Testis (tissue), 3 donors: ENCODE data around the gene TTBK2. TPM values are rescaled to one million over a fixed set of nuclear protein-coding genes. Genes with fewer than 3 reads are reported as not detected.
"Not testable (repeated sequence)": the region's sequence is repeated elsewhere in the genome, so short reads cannot be mapped to it uniquely, and the experiment has no call there.

Experiments used
- DNase-seq: peaks from one replicate; pipeline ENCODE4 v3.0.0-alpha.2; 2019
- H3K27ac ChIP-seq, 2 donors: fragments of 200-600 bp; sonication (generic); one replicate each; pipeline ENCODE4 v1.5.1; 2019
- H3K27me3 ChIP-seq: fragments of 200-600 bp; sonication (generic); one replicate; pipeline ENCODE4 v1.5.1; 2019
- H3K36me3 ChIP-seq: fragments of 200-600 bp; sonication (generic); one replicate; pipeline ENCODE4 v1.5.1; 2017; ENCODE audit warnings: low read depth; ENCODE audit errors: missing control alignments
- H3K4me1 ChIP-seq: fragments of 200-600 bp; sonication (generic); one replicate; pipeline ENCODE4 v1.5.1; 2019
- H3K4me3 ChIP-seq, 2 donors: fragments of 200-600 bp; sonication (generic); one replicate each; pipeline ENCODE4 v1.5.1; 2017 to 2019
- H3K9me3 ChIP-seq: fragments of 200-600 bp; sonication (generic); one replicate; pipeline ENCODE4 v1.5.1; 2017
- CTCF ChIP-seq, 3 experiments: fragments of 450-650 bp in 2 of 3; fragments of 200-600 bp in 1 of 3; sonication (generic) in 1 of 3; IDR thresholded peaks; one replicate each; pipeline ENCODE4 v1.5.1; 2016 to 2019; ENCODE audit warnings: antibody characterized with exemption in 3 of 3, mild to moderate bottlenecking in 2 of 3, moderate library complexity in 1 of 3
- POLR2A ChIP-seq: fragments of 450-650 bp; IDR thresholded peaks from one replicate; pipeline ENCODE4 v1.6.1; 2017; ENCODE audit warnings: antibody characterized with exemption, mild to moderate bottlenecking, moderate library complexity
- WGBS, 2 donors: methylation state at CpG; one replicate each; pipeline ENCODE4 v1.1.5; 2018; 5-methylcytosine and 5-hydroxymethylcytosine counted together
- intact Hi-C: fragments of 100-400 bp; cut with DNase I; formaldehyde crosslinking; loops from one replicate; pipeline ENCODE4 v1.15.1; 2023; ENCODE audit warnings: low total_unique reads
- polyA plus RNA-seq: library from polyadenylated mRNA; stranded (reverse); fragments of 350-450 nt; fragmentation: Illumina TruSeq; extraction: RNeasy Lipid Tissue Mini Kit (QIAGEN cat#74804); gene quantifications from one replicate; pipeline ENCODE4 v1.2.3, GENCODE V29; 2014; ENCODE audit warnings: low read depth, low replicate concordance; ENCODE audit not compliant: insufficient read depth
- total RNA-seq, 2 donors: library from RNA; depleted of rRNA; stranded (reverse); fragments of >200 nt; gene quantifications; one replicate each; pipeline ENCODE4 v1.2.3, GENCODE V29; 2016

The TTBK2 gene
- total and polyA plus RNA-seq, 3 donors from 2014 or later, result 37.0 to 80.8 (median 53.7) TPM

GRCh38 chr15:42782716-42783115 lies 137.9 kb downstream of the TTBK2 start:
- Histone ChIP-seq H3K27me3 (no peaks in the 10 kb centered on the region), H3K36me3 (no peaks in the 10 kb centered on the region), H3K4me1 (no peaks in the 10 kb centered on the region), H3K27ac (no peak overlapping the region), H3K9me3 (no peaks in the 10 kb centered on the region), H3K4me3 (no peak overlapping the region)
- DNase-seq, result no peak
- intact Hi-C loops, result no loop called here
- TF ChIP-seq POLR2A, result no peak
- TF ChIP-seq CTCF (IDR thresholded peaks at IDR 0.05), result no peak
- 95 to 96% methylated on average over 4 of the region's 4 CpGs for WGBS, 2 donors

GRCh38 chr15:42775416-42775815 lies 145.2 kb downstream of the TTBK2 start:
- Histone ChIP-seq H3K4me3 (no peak overlapping the region), H3K4me1 (no peaks in the 10 kb centered on the region), H3K9me3 (no peaks in the 10 kb centered on the region), H3K27me3 (no peaks in the 10 kb centered on the region), H3K36me3 (no peaks in the 10 kb centered on the region), H3K27ac (no peak overlapping the region)
- intact Hi-C loops, result no loop called here
- TF ChIP-seq POLR2A (no peak), CTCF (IDR thresholded peaks at IDR 0.05) (no peak)
- DNase-seq, result no peak
- WGBS, 2 donors, result 81 to 94% methylated on average over 2 of the region's 2 CpGs

GRCh38 chr15:42772901-42773300 lies 147.7 kb downstream of the TTBK2 start:
- TF ChIP-seq POLR2A, result no peak
- no peak for TF ChIP-seq CTCF (IDR thresholded peaks at IDR 0.05)
- no peaks in the 10 kb centered on the region for H3K9me3 ChIP-seq
- H3K4me3 ChIP-seq, result no peak overlapping the region
- H3K27me3 ChIP-seq, result no peaks in the 10 kb centered on the region
- H3K4me1 ChIP-seq, result no peaks in the 10 kb centered on the region
- H3K27ac ChIP-seq, result no peak overlapping the region
- intact Hi-C loops, result no loop called here
- WGBS, 2 donors, result 87 to 93% methylated on average over 2 of the region's 2 CpGs
- DNase-seq, result no peak
- no peaks in the 10 kb centered on the region for H3K36me3 ChIP-seq

- no peaks in the 10 kb centered on the region for H3K4me1 ChIP-seq
- H3K27me3 ChIP-seq, result no peaks in the 10 kb centered on the region
- H3K36me3 ChIP-seq, result no peaks in the 10 kb centered on the region
- DNase-seq, result no peak
- H3K9me3 ChIP-seq, result no peaks in the 10 kb centered on the region
- no peak for TF ChIP-seq CTCF (IDR thresholded peaks at IDR 0.05)
- TF ChIP-seq POLR2A, result no peak
- no peak overlapping the region for H3K27ac ChIP-seq
- WGBS, 2 donors, result 50 to 69% methylated on average over 2 of the region's 2 CpGs
- H3K4me3 ChIP-seq, result no peak overlapping the region
- intact Hi-C loops, result no loop called here
Measured at GRCh38 chr15:42772144-42772543, 148.4 kb downstream of the TTBK2 start.

GRCh38 chr15:42766109-42766508 lies 154.5 kb downstream of the TTBK2 start:
- 93 to 94% methylated on average over 4 of the region's 4 CpGs for WGBS, 2 donors
- H3K27me3 ChIP-seq, H3K36me3 ChIP-seq, intact Hi-C loops, H3K9me3 ChIP-seq, DNase-seq, H3K4me1 ChIP-seq, H3K4me3 ChIP-seq, H3K27ac ChIP-seq: not testable (repeated sequence)

GRCh38 chr15:42764154-42764731 lies 156.3 kb downstream of the TTBK2 start:
- DNase-seq, H3K27ac ChIP-seq, H3K27me3 ChIP-seq, H3K4me3 ChIP-seq, H3K4me1 ChIP-seq, H3K36me3 ChIP-seq, intact Hi-C loops, H3K9me3 ChIP-seq: not testable (repeated sequence)
- 90 to 95% methylated on average over 12 to 16 of the region's 16 CpGs for WGBS, 2 donors

- H3K9me3 ChIP-seq, H3K36me3 ChIP-seq, DNase-seq, H3K27ac ChIP-seq, intact Hi-C loops, H3K4me1 ChIP-seq, H3K4me3 ChIP-seq, H3K27me3 ChIP-seq: not testable (repeated sequence)
- WGBS, 2 donors, result 94 to 95% methylated on average over 2 of the region's 2 CpGs
Measured at GRCh38 chr15:42761813-42762212, 158.8 kb downstream of the TTBK2 start.
